ENCODE results near the gene OR2Y1. TPM values are rescaled to one million over a fixed set of nuclear protein-coding genes. Genes with fewer than 3 reads are reported as not detected.

The OR2Y1 gene
- total RNA-seq, 4 donors from 2014 or later: not detected

DNA sequence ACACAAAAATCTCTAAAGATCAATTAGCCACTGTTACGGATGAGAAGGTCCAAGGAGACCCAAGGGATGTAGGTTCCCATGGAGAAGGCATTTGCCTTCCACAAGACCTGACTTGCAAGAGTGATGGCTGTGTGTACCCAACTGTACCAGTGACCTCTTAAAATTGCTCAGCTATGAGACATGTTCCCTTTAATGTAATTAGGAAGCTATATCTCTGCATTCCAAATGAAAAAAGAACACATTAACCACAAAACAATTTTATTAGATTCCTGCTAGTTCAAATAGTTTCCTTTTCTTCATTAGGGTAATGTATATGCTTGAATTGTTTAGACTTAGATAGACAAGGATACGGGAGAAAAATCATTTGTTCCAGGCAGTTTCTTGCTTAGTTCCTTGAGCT, 3.3 kb downstream of the OR2Y1 start:
- no peak overlapping the region for H3K4me3 ChIP-seq
- no peaks in the 10 kb centered on the region for H3K9me3 ChIP-seq
- H3K27me3 ChIP-seq: peaks cover 21% of the 10 kb centered on the region
- WGBS, 2 donors (ENCODE audit: low coverage in 1 of 2): 36 to 45% methylated on average over 2 of the region's 2 CpGs
- no peaks in the 10 kb centered on the region for H3K36me3 ChIP-seq
- no peak for TF ChIP-seq EP300 (IDR thresholded peaks at IDR 0.05)
- TF ChIP-seq CTCF (IDR thresholded peaks at IDR 0.05): no peak
- H3K4me1 ChIP-seq: no peaks in the 10 kb centered on the region
- no peak overlapping the region for H3K27ac ChIP-seq
- no peak for ATAC-seq

GRCh38 chr5:180724944-180725343, 14.9 kb downstream of the OR2Y1 start:
- no peak overlapping the region for H3K4me3 ChIP-seq
- ATAC-seq: no peak
- H3K27me3 ChIP-seq: peaks cover 16% of the 10 kb centered on the region
- no peaks in the 10 kb centered on the region for H3K4me1 ChIP-seq
- H3K27ac ChIP-seq: no peak overlapping the region
- no peaks in the 10 kb centered on the region for H3K36me3 ChIP-seq
- no peaks in the 10 kb centered on the region for H3K9me3 ChIP-seq
- WGBS, 2 donors (ENCODE audit: low coverage in 1 of 2): 81 to 84% methylated on average over 8 of the region's 8 CpGs
- no peak for TF ChIP-seq EP300 (IDR thresholded peaks at IDR 0.05)
- no peak for TF ChIP-seq CTCF (IDR thresholded peaks at IDR 0.05)
- TF ChIP-seq POLR2A (IDR thresholded peaks at IDR 0.05): no peak
- no peak for TF ChIP-seq POLR2AphosphoS5 (IDR thresholded peaks at IDR 0.05)

DNA sequence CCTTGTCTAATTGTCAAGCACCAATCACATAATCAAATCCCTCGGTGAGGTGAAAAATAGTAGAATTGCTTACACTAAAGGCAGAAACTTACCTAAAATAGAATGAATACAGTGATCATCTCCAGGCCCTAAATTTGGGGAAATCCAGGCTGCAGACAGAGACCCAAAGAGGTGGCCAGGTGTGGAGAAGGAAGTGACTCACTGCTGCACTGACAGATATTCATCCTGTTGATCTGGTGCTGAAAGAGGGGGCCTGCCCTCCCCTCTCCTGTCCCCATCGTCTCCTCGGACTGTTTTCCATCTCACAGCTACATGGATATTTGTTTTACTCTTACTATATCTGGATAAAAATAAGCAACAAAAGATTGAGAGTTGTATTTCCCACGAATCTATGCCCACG, 15.9 kb downstream of the OR2Y1 start:
- no peaks in the 10 kb centered on the region for H3K4me1 ChIP-seq
- no peak for TF ChIP-seq POLR2A (IDR thresholded peaks at IDR 0.05)
- no peak for TF ChIP-seq CTCF (IDR thresholded peaks at IDR 0.05)
- TF ChIP-seq EP300 (IDR thresholded peaks at IDR 0.05): no peak
- TF ChIP-seq POLR2AphosphoS5 (IDR thresholded peaks at IDR 0.05): no peak
- WGBS, 2 donors (ENCODE audit: low coverage in 1 of 2): 47 to 50% methylated on average over 4 to 5 of the region's 5 CpGs
- no peak for ATAC-seq
- no peak overlapping the region for H3K4me3 ChIP-seq
- H3K9me3 ChIP-seq: no peaks in the 10 kb centered on the region
- H3K27ac ChIP-seq: no peak overlapping the region
- no peaks in the 10 kb centered on the region for H3K36me3 ChIP-seq
- H3K27me3 ChIP-seq: peaks cover 16% of the 10 kb centered on the region

DNA sequence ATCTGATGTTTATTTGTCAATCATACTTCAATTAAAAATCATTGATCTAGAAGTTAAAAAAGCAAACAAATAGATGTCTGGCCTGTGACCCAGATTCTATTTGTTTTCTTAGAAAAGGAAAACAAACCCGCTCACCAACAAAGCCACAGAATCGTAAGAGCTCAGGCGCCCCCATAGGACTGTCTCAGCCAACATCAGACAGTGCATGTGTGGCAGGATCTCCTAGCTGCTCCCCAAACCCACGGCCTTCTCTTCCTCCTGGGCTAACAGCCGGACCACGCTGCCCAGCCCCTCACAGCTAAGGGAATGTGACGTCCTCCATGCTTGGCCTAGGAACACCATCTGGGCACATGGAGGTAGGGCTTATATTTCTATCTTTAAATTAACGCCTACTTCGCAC, 19.4 kb downstream of the OR2Y1 start:
- no peak for TF ChIP-seq CTCF (IDR thresholded peaks at IDR 0.05)
- TF ChIP-seq EP300 (IDR thresholded peaks at IDR 0.05): no peak
- TF ChIP-seq POLR2A (IDR thresholded peaks at IDR 0.05): no peak
- TF ChIP-seq POLR2AphosphoS5 (IDR thresholded peaks at IDR 0.05): no peak
- ATAC-seq: no peak
- Histone ChIP-seq H3K9me3 (no peaks in the 10 kb centered on the region), H3K36me3 (no peaks in the 10 kb centered on the region), H3K27me3 (peaks cover 17% of the 10 kb centered on the region), H3K4me1 (no peaks in the 10 kb centered on the region), H3K4me3 (no peak overlapping the region), H3K27ac (no peak overlapping the region)
- WGBS, 2 donors (ENCODE audit: low coverage in 1 of 2): 55 to 79% methylated on average over 6 of the region's 9 CpGs

DNA sequence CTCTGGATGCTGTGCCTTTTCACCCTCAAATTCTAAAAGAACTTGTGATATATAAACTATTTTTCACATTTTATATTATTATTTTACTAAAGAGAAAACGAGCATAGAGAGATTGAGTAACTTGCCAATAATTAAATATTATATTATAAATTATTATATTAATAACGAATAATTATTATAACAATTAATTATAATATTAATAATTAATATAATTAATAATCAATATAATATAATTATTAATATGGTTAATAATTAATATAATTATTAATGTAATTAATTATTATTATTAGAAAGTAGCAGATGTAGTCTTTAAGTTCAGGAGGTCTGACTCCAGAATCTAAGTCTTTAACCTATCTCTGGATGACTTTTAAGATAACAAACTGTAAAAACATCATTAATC, 20.1 kb downstream of the OR2Y1 start:
- no peaks in the 10 kb centered on the region for H3K9me3 ChIP-seq
- H3K27ac ChIP-seq: no peak overlapping the region
- ATAC-seq: no peak
- H3K27me3 ChIP-seq: peaks cover 17% of the 10 kb centered on the region
- H3K36me3 ChIP-seq: no peaks in the 10 kb centered on the region
- WGBS, 2 donors (ENCODE audit: low coverage in 1 of 2): 68 to 70% methylated on average over 2 of the region's 2 CpGs
- no peaks in the 10 kb centered on the region for H3K4me1 ChIP-seq
- TF ChIP-seq EP300 (IDR thresholded peaks at IDR 0.05) (no peak), POLR2A (IDR thresholded peaks at IDR 0.05) (no peak), CTCF (IDR thresholded peaks at IDR 0.05) (no peak), POLR2AphosphoS5 (IDR thresholded peaks at IDR 0.05) (no peak)
- no peak overlapping the region for H3K4me3 ChIP-seq

Measured in gastroesophageal sphincter (tissue), 4 donors.